Type B pancreatic cell (in vitro differentiated cells): ENCODE measurements around the gene CRYBB1. TPM values are rescaled to one million over a fixed set of nuclear protein-coding genes. Genes with fewer than 3 reads are reported as not detected.
A peak's percentile ranks its signal among the peaks of the same experiment; 100 is the strongest.

ENCODE experiments used
- DNase-seq: peaks from one replicate; pipeline ENCODE4 v3.0.0; 2021; ENCODE audit warnings: mixed read lengths; ENCODE audit not compliant: unreplicated experiment; ENCODE audit errors: extremely low spot score
- H3K27ac Mint-ChIP-seq: 2 replicates; pipeline ENCODE4 v1.8.0; 2021; ENCODE audit warnings: mild to moderate bottlenecking, mixed read lengths
- H3K27me3 Mint-ChIP-seq: 2 replicates; pipeline ENCODE4 v1.8.0; 2021; ENCODE audit warnings: mixed read lengths
- H3K36me3 Mint-ChIP-seq: 2 replicates; pipeline ENCODE4 v1.8.0; 2021; ENCODE audit warnings: mixed read lengths
- H3K4me1 Mint-ChIP-seq: one replicate; pipeline ENCODE4 v1.8.0; 2021; ENCODE audit warnings: mixed read lengths; ENCODE audit not compliant: unreplicated experiment
- H3K4me3 Mint-ChIP-seq: 2 replicates; pipeline ENCODE4 v1.8.0; 2021; ENCODE audit warnings: mild to moderate bottlenecking, mixed read lengths
- H3K9me3 Mint-ChIP-seq: 2 replicates; pipeline ENCODE4 v1.8.0; 2021; ENCODE audit warnings: mixed read lengths
- CTCF ChIP-seq: fragments of 200-600 bp; sonication (generic); conservative IDR thresholded peaks from 2 replicates; pipeline ENCODE4 v1.5.0; 2021; ENCODE audit warnings: antibody characterized with exemption, mild to moderate bottlenecking
- total RNA-seq: library from RNA; stranded (reverse); gene quantifications from 2 replicates; pipeline ENCODE4 v1.2.1, GENCODE V29; 2021; ENCODE audit warnings: low replicate concordance

CRYBB1 gene
- total RNA-seq, 1 donor from 2014 or later = 4.6 TPM

GRCh38 chr22:26643418-26644100, 25.7 kb upstream of the CRYBB1 start:
- H3K27me3 Mint-ChIP-seq = peaks cover 56% of the 10 kb centered on the region
- H3K9me3 Mint-ChIP-seq = no peaks in the 10 kb centered on the region
- no peak for DNase-seq
- no peak overlapping the region for H3K4me3 Mint-ChIP-seq
- H3K4me1 Mint-ChIP-seq = peaks cover 28% of the 10 kb centered on the region
- no peak overlapping the region for H3K27ac Mint-ChIP-seq
- no peak for TF ChIP-seq CTCF
- H3K36me3 Mint-ChIP-seq = no peaks in the 10 kb centered on the region

GRCh38 chr22:26642465-26643417, 24.9 kb upstream of the CRYBB1 start:
- no peaks in the 10 kb centered on the region for H3K36me3 Mint-ChIP-seq
- peaks cover 26% of the 10 kb centered on the region for H3K4me1 Mint-ChIP-seq
- H3K4me3 Mint-ChIP-seq = no peak overlapping the region
- no peaks in the 10 kb centered on the region for H3K9me3 Mint-ChIP-seq
- H3K27ac Mint-ChIP-seq = no peak overlapping the region
- no peak for DNase-seq
- peak; percentile 39 for TF ChIP-seq CTCF
- H3K27me3 Mint-ChIP-seq = peaks cover 48% of the 10 kb centered on the region

- Mint-ChIP-seq H3K4me3 (no peak overlapping the region), H3K4me1 (no peaks in the 10 kb centered on the region), H3K27ac (no peak overlapping the region), H3K36me3 (no peaks in the 10 kb centered on the region), H3K27me3 (peaks cover 25% of the 10 kb centered on the region), H3K9me3 (no peaks in the 10 kb centered on the region)
- DNase-seq = no peak
- no peak for TF ChIP-seq CTCF
These were observed 18.5 kb upstream of the CRYBB1 start for GRCh38 chr22:26636296-26636695.

GRCh38 chr22:26635117-26635516, 17.3 kb upstream of the CRYBB1 start:
- no peaks in the 10 kb centered on the region for H3K4me1 Mint-ChIP-seq
- peaks cover 15% of the 10 kb centered on the region for H3K27me3 Mint-ChIP-seq
- no peak overlapping the region for H3K27ac Mint-ChIP-seq
- H3K36me3 Mint-ChIP-seq = no peaks in the 10 kb centered on the region
- no peaks in the 10 kb centered on the region for H3K9me3 Mint-ChIP-seq
- H3K4me3 Mint-ChIP-seq = no peak overlapping the region
- DNase-seq = no peak
- no peak for TF ChIP-seq CTCF

- no peak for DNase-seq
- Mint-ChIP-seq H3K4me3 (no peak overlapping the region), H3K4me1 (no peaks in the 10 kb centered on the region), H3K27me3 (peaks cover 11% of the 10 kb centered on the region), H3K9me3 (no peaks in the 10 kb centered on the region), H3K27ac (no peak overlapping the region), H3K36me3 (no peaks in the 10 kb centered on the region)
- no peak for TF ChIP-seq CTCF
These were observed 16.4 kb upstream of the CRYBB1 start for GRCh38 chr22:26634189-26634588.
